Measurements from ENCODE around the gene RBFOX2. TPM values are rescaled to one million over a fixed set of nuclear protein-coding genes. Genes with fewer than 3 reads are reported as not detected.

Gene RBFOX2
- total and polyA plus RNA-seq, 10 of the 15 experiments (the other 5 are each of a cell fraction or from before 2014, with no cell fraction given) = 0.01 to 2.7 (median 0.17) TPM; not detected in 4

GRCh38 chr22:36037102-36037758 is 8.6 kb upstream of the RBFOX2 start:
- Histone ChIP-seq H3K79me2 (ENCODE audit: control insufficient read depth, insufficient read depth, low read length) (no peaks in the 10 kb centered on the region), H4K20me1 (ENCODE audit: control insufficient read depth, insufficient read depth) (no peaks in the 10 kb centered on the region), H3K36me3 (ENCODE audit: control insufficient read depth in 2 of 2, insufficient read depth in 2 of 2, low read length in 1 of 2) (no peaks in the 10 kb centered on the region), H3K4me2 (ENCODE audit: control insufficient read depth, insufficient read depth) (no peak overlapping the region), H3K4me1 (ENCODE audit: control insufficient read depth, insufficient read depth, low read length) (no peaks in the 10 kb centered on the region), H2AFZ (ENCODE audit: control insufficient read depth, low read depth, low read length) (no peak overlapping the region), H3K4me3 (no peak overlapping the region), H3K9ac (ENCODE audit: control insufficient read depth, insufficient read depth, low read length) (no peak overlapping the region), H3K27ac (ENCODE audit: control insufficient read depth, insufficient read depth) (no peak overlapping the region), H3K9me3 (replicated peaks; ENCODE audit: control insufficient read depth, insufficient read depth, low read length) (no peaks in the 10 kb centered on the region; the same call in 2 of the 3 replicates), H3K27me3 (replicated peaks in 1 of 2; ENCODE audit: control insufficient read depth in 2 of 2, insufficient read depth in 2 of 2, low read length in 1 of 2) (peaks cover 0 to 1% of the 10 kb centered on the region in 2 experiments; a peak in 3 of 4 replicates)
- no TSS peak for BruUV-seq (replicated peaks)
- ChIA-PET CTCF (interaction anchor here (1.6 to 4.3 kb wide), 2 partner anchors 25 to 28 kb away, joined by 4 to 15 read pairs; no protein-coding TSS in a partner anchor), SMC1A (ENCODE audit: uncharacterized antibody, unreplicated experiment) (no interaction called here), RAD21 (ENCODE audit: unreplicated experiment) (no interaction called here), POLR2A (no interaction called here)
- DNase-seq (ENCODE audit: low read depth, low spot score) (no peak), FAIRE-seq (no peak), ATAC-seq (no peak)
- intact Hi-C loops (cut with micrococcal nuclease; ENCODE audit: unreplicated experiment) = no loop called here
- in situ Hi-C loops (cut with MboI) = no loop called here
- TF ChIP-seq CHD1 (IDR thresholded peaks at IDR 0.05; ENCODE audit: low read depth, low read length) (no peak), POLR2AphosphoS5 (IDR thresholded peaks at IDR 0.05; ENCODE audit: low read length) (no peak), JUNB (IDR thresholded peaks at IDR 0.05) (no peak), ASH2L (IDR thresholded peaks at IDR 0.05; ENCODE audit: borderline replicate concordance, low read depth) (no peak), ZNF592 (IDR thresholded peaks at IDR 0.05) (no peak), STAT1 (conservative IDR thresholded peaks at IDR 0.05) (no peak), ZBTB4 (CRISPR knock-in tag; IDR thresholded peaks at IDR 0.05) (no peak), DPF2 (IDR thresholded peaks at IDR 0.05) (no peak), BRCA1 (IDR thresholded peaks at IDR 0.05; ENCODE audit: low read depth, low read length) (no peak), JUND (IDR thresholded peaks at IDR 0.05; ENCODE audit: low read depth, low read length) (no peak), ETV6 (conservative IDR thresholded peaks at IDR 0.05 in 1 of 2, IDR thresholded peaks at IDR 0.05 in 1 of 2; ENCODE audit: borderline replicate concordance in 1 of 2, low read depth in 1 of 2) (no peak)
- WGBS (ENCODE audit: insufficient coverage, insufficient replicate concordance, low lambda C conversion rate, missing lambda C conversion rate) = 34% methylated on average over 10 of the region's 10 CpGs

All from GM12878 (cell line).